GM21737 (cell line): ENCODE data around the gene PXN.
"Not testable (repeated sequence)": the region's sequence is repeated elsewhere in the genome, so short reads cannot be mapped to it uniquely, and the experiment has no call there.

ENCODE experiments used
- ATAC-seq: cut with Tn5 transposase; IDR thresholded peaks from one replicate; pipeline ENCODE4 v1.9.1; 2021; ENCODE audit warnings: mild to moderate bottlenecking, moderate library complexity; ENCODE audit not compliant: unreplicated experiment

The PXN gene

GRCh38 chr12:120227233-120228040 is 38.1 kb downstream of the PXN start:
- no peak for ATAC-seq

DNA sequence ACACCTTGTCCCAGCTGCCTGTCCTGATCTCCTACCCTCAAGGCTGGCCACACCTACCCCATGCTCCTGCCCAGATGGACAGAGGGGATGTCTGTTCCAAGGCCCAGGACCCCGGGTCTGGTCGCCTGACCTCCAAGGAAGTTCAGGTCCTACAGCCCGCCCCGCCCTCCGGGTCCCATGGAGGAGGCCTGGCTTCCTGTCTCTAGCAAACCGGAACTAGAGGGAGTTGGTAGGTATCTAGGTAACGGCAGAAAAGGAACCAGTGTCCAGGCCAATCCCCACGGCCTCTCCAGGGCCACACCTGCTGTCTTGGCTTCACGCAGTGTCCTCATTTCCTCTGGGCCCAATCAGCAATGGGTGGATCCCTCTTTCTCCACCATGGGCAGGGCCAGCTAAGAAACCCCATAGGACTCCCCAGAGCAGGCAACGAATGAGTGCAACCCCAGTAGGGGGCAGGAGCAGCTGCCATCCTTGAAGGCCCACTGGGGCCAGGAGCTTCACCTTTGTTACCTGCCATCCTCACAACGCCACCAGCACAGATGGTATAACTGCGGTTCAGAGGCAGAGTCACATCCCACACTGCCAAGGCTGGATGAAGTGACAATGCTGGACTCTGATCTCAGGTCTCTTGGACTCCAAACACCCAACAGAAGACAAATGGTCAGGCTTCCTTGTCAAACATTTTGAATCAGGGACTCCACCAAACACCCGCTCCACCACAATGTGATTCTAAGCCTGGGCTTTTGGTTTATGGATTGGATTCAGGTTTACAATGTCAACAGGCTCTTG is 39.5 kb downstream of the PXN start:
- ATAC-seq = no peak

DNA sequence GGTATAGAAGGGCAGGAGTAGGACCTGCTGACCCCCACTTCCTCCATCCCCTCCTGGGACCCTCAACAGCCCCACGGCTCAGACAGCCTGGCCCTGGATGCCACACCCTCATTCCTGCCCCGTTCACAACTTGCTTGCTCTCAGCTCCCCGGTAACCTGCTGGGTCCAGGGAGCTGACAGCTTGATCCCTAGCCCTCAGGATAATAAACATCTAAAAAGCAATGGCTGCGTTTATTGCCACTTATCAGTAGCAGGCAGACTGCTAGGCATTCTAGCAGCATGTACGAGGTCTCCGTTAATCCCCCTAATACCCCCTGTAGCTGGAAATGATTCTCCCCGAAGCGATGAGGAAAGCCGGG is 40.4 kb downstream of the PXN start:
- ATAC-seq = no peak

DNA sequence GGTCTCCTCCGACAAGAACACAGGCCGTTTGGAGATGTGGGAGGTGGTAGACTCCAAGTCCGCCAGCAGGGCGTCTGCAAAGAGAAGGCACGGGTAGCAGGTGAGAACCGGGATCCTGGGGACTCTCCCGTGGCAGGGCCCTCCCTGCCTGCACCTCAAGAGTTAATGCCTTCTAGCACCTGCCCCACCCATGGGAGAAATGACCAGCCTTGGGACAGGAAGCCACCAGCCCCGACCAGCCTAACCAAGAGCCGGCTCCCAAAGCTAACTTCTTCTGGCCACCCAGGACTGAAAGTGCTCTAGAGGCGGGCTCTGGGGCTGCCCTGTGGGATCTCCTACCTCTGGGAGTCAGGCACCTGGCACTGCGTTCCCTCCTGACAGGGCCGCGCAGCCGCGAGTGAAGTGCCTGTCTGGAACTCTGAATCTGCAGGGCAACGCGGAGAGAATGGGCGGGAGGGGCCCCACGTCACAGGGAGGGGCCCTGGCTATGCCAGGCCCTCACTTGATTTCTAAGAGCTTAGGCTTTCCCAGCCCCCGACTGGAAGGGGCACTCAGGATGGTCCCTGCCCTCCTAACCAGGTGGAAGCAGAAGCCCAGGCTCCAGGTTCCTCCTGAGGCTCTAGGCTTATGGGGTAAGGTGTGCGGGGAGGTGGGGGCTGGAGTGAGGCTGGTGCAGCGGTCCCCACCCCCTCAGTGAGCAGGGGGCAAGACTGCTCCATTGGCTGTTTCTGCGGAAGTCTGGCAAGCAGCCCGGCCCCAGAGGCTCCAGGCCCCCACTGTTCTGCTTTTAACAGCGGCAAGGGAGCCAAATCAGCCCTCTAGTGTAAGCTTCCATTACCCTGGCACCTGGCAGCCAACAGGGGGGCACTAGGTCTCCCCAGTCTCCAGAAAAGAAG is 41.0 kb downstream of the PXN start:
- ATAC-seq = no peak

DNA sequence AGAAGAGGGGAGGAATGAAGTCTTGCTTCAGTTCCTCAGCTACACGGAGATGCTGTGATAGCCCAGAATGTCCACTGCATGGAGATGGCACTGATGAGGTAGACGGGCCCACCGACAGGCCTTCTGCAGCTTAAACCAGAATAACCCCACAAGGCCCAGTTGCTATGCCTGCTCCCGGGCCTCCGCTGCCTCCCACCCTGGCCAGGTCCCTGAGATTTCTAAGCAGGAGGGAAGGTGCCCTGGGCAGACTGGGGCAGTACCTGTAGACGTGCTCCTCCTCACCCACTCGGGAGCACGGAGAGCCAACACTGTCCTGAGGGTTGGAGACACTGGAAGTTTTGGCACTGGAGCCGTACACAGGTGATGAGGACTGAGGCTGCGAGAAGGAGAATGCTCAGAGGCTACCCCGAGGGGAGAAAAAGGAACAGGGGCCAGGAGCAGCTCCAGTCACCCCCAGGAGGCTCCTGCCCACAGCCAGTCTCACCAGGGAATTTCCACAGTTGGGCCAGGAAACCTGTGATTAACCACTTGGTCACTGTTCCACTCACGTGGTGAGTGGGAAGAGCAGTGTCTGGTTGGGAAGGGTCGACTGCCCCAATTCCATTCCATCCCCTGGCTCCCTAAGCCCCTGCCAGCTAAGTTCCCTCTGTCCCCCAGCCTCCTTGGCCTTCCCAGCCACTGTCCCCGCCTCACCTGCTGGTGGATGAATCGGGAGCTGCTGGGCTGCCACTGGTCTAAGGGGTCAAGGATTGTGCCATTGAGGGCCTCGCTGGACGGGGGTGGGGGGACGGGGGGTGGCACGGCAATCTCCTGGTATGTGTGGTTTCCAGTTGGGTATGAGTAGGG is 41.8 kb downstream of the PXN start:
- no peak for ATAC-seq

DNA sequence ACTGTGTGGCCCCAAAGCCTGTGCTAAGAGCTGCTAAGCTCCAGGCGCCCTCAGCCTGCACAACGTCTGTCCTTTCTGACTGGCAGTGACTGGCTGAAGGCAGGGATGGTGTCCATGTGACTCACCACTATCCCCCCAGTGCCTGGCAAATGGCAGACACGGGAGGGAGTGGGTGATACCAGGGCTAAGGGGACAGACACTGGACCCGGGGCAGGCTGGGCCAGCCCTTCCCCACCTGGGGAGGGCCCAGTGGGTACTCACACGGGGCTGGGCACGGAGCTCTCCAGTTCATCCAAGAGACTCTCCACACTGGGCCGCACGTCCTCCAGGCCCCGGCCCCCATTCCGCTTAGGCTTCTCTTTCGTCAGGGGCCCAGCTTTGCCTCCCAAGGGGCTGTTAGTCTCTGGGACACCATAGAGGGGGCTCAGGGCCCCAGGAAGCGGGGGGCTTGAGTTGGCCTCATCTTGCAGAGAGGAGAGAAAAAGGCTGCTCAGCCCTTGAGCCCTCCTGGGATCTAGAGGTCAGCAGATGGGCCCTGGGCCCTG is 43.2 kb downstream of the PXN start:
- ATAC-seq = no peak

GRCh38 chr12:120221576-120221900 is 44.0 kb downstream of the PXN start:
- ATAC-seq = no peak

DNA sequence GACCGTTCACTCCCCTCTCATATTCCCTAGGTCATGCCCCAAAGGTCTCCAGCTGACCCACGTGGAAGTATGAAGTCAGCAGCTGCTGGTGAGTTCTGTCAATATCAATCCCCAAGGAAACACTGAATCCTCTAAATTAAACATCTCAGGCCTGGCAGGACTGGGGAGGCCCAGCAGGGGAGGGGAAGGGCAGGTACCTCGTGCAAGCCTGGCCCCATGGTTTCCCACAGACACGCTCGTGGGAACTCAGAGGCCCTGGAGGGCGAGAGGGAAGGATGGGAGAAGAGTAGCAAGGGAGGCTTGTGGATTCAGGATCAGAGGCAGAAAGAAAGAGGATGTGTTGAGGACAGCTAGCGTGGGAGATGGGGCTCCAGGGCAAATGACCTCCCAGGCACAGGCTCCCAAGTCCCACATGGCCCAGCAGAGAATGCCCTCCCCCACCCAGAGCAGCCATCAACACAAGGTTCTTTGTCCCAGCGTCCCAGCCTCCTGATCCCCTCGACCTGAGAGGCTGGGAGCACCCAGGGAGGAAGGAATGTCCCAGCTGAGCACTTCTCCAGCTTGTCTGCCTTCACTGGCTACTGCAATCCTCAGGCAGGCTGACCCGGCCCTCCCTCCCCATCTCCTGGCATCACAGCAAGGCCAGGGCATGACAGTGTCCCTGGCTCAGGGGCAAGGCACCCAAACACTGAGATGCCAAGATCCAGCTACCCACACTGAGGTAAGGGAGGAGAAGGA is 44.5 kb downstream of the PXN start:
- no peak for ATAC-seq

DNA sequence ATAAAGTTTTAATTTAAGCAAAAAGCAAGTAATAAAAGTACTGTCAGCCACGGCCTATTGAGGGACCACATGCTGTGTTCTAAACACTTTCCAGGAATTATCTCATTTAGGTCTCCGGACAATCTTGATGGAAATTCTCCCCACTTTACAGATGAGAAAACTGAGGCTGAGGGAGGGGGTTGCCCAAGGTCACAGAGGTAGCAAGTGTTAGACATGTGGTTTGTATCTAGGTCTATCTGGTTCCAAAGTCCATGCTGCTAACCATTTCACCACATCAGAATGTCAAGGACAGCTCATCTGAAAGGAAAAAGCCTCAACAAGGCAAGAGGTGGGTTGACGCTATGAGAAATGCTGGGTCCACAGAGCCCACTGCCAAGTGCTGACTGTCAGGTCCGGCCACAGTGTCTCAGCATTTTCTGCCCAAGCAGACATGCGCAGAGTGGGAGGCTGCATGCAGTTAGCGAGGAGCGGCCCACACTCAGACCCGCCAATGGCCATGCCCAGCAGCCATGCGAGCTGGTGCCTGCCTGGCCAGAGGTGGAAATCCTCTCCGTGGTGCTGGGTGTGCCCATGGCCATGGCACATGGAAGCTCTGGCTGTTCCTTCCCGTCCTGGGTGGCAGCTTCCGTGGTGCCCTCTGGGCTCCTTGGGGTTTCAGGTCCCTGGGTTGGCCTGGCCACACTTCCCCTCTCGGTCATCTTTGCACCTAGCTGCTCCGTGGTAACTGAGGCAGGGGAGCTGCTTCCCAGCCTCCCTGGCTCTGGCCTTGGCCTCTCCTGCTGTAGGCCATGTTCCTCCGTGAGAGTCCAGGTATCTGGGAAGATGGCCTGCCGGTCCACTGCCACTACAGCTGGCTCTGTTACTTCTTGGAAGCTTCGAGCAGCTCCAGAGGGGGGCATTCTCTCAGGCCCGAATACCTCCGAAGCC is 46.6 kb downstream of the PXN start:
- no peak for ATAC-seq

GRCh38 chr12:120216742-120217605 is 48.6 kb downstream of the PXN start:
- no peak for ATAC-seq

DNA sequence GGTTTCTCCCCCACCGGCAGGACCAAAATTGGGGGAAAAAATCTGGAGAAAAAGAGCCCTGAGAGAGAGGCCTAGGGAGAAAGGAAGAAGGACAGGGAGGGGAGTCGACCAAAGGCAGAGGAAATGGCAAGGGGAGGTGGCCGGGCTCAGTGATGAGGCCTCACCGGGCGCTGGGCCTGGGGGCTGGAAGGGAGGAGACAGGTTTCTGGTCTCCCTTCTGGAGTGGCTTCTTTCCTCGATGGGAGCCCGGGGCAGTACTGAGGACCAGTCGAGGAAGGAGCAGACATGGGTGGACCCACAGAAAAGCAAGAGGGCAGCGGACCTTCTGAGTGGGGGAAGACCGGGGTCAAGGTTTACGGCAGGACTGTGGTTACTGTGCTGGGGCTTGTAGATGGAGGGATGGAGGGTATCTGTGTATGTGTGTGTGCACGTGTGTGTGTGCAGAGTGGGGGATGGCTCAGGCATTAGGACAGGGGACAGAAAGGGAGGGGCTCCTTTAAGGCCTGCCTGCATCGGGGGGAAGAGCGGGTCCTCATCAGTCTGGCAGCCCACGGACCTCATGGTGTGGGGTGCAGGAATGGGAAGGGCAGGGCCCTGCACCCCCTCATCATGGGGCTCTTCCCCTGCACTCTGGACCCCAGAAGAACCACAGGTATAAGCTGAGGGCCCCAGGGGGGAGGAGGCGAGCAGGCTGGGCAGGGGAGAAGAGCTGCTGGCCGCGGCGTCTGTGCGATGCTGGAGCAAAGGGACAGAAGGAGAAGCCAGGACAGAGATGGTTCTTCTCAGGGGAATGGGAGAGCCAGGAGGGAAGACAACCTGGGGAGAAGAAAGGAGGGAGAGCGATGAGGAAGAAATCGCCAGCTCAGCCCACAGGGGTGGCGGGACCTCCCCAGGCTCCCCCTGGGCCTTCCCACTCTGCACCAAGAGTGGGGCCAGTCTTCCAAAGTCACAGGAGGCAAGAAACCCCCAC is 49.5 kb downstream of the PXN start:
- ATAC-seq = no peak

DNA sequence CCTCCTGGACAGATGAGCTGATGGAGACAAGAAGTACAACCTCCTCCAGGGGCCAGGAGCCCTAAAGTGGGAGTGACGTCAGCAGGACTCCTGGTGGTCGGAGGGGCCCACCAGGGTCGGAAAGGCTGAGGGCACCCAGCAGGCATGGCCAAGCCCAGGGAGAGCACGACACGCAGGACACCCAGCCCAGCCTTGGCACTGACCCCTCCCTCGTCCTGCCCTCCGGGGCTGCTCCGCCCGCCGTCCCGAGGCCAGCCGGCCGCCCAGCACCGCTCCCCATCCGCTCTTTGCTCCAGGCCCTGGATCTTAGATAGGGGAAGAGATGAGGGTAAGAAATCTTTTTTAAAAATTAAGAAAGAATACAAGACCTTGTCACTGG is 50.2 kb downstream of the PXN start:
- ATAC-seq = no peak

GRCh38 chr12:120214626-120215356 is 50.7 kb downstream of the PXN start:
- no peak for ATAC-seq

DNA sequence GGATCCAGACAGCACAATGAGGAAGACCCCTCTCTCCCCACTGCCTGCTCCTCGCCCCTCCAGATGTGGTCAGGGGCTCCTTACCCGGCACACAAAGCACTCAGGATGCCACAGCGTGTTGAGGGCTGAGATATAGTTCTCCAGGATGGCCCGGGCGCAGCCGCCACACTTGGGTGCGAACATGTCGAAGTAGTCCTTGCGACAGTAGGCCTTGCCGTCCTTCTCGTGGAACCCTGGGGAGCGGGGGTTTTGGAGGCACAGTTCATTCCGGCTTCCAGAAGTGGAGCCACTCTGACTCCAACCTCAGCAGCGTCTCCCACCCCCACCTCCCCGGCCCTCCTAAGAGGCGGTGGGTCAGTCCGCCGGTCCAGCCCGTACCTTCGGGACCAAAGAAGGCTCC is 51.8 kb downstream of the PXN start:
- ATAC-seq = no peak

- ATAC-seq = not testable (repeated sequence)
Measured at GRCh38 chr12:120213182-120213581, 52.3 kb downstream of the PXN start.

DNA sequence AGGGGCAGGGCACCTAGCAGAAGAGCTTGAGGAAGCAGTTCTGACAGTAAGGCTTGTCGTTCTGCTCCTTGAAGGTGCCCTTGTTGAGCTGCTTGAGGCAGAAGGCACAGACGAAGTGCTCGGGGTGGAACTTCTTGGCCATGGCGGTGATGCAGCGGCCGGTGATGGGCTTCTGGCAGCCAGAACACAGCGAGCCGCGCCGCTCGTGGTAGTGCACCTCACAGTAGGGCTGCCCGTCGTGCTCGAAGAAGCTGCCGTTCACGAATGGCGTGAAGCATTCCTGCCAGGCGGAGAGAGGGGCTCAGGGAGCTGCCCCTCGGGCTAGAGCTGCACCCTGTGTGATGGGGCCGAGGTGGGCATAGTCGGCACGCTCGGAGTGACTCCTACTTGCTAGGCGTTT is 53.2 kb downstream of the PXN start:
- ATAC-seq = no peak
